HG03354 (cell line): Measurements from ENCODE around the gene PRKCE.

Experiments
- ATAC-seq: cut with Tn5 transposase; IDR thresholded peaks from one replicate; pipeline ENCODE4 v1.9.1; 2021; ENCODE audit warnings: mild to moderate bottlenecking; ENCODE audit not compliant: unreplicated experiment, poor library complexity, severe bottlenecking

PRKCE gene

GRCh38 chr2:46230677-46231425 is 579.4 kb downstream of the PRKCE start:
- ATAC-seq, result no peak

- ATAC-seq, result no peak
Measured at GRCh38 chr2:46231721-46232120, 580.2 kb downstream of the PRKCE start.

GRCh38 chr2:46232860-46233259 is 581.4 kb downstream of the PRKCE start:
- no peak for ATAC-seq

GRCh38 chr2:46236006-46236875 is 584.8 kb downstream of the PRKCE start:
- ATAC-seq, result no peak

- ATAC-seq, result no peak
Measured at GRCh38 chr2:46236876-46237859, 585.7 kb downstream of the PRKCE start.
